GM12865 (cell line): ENCODE measurements around the gene RGMB.

Source experiments
- DNase-seq: peaks from one replicate; pipeline ENCODE4 v3.0.0; 2010; ENCODE audit warnings: low read depth
- H3K4me3 ChIP-seq: 2 replicates; pipeline ENCODE4 v1.5.1; 2011; ENCODE audit warnings: mild to moderate bottlenecking, low read depth, low read length, control low read depth
- CTCF ChIP-seq: IDR thresholded peaks from 2 replicates; pipeline ENCODE4 v1.5.1; 2011; ENCODE audit warnings: low read length, control low read depth, low read depth, inconsistent platforms; ENCODE audit not compliant: insufficient read depth; ENCODE audit errors: missing control alignments

Gene RGMB

DNA sequence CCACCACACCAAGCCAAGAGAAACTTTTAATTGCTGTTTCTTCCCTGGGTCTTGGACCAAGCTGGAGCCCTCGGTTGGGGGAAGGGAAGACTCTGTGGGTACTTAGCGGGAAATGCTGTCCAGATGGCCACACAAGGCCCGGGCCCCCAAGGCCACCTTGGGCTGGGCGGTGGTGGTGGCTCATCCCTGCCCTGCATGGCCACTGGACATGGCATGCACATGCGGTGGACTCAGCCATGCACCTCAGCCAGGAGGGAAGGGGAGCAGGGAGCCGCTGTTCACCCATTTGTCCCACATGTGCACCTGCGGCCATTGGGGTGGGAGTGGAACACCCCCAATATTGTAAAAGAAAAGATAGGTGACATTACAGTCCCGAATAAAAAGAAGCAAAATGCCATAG lies 72.4 kb downstream of the RGMB start:
- no peak for DNase-seq
- no peak overlapping the region for H3K4me3 ChIP-seq
- no peak for TF ChIP-seq CTCF
